B cell (primary cell): ENCODE data around the gene HRK.

Source experiments
- EZH2 ChIP-seq: IDR thresholded peaks from 2 replicates; pipeline ENCODE4 v1.6.1; 2012; ENCODE audit warnings: borderline replicate concordance, low read depth, mild to moderate bottlenecking, moderate library complexity, low read length; ENCODE audit not compliant: insufficient read depth, poor library complexity, severe bottlenecking
- TF ChIP-seq, protein P1 (sequence below): fragments of 200-600 bp; IDR thresholded peaks from one replicate; pipeline ENCODE4 v1.8.0; 2022; ENCODE audit warnings: antibody characterized with exemption, mild to moderate bottlenecking

GRCh38 chr12:116853507-116853906 is 27.7 kb downstream of the HRK start:
- TF ChIP-seq, protein P1, sequence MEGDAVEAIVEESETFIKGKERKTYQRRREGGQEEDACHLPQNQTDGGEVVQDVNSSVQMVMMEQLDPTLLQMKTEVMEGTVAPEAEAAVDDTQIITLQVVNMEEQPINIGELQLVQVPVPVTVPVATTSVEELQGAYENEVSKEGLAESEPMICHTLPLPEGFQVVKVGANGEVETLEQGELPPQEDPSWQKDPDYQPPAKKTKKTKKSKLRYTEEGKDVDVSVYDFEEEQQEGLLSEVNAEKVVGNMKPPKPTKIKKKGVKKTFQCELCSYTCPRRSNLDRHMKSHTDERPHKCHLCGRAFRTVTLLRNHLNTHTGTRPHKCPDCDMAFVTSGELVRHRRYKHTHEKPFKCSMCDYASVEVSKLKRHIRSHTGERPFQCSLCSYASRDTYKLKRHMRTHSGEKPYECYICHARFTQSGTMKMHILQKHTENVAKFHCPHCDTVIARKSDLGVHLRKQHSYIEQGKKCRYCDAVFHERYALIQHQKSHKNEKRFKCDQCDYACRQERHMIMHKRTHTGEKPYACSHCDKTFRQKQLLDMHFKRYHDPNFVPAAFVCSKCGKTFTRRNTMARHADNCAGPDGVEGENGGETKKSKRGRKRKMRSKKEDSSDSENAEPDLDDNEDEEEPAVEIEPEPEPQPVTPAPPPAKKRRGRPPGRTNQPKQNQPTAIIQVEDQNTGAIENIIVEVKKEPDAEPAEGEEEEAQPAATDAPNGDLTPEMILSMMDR: no peak
- no peak for TF ChIP-seq EZH2
